Parathyroid adenoma (tissue), 2 donors: ENCODE data around the gene GDPGP1.

Experiments
- H2AFZ ChIP-seq: fragments of 300-600 bp; sonication (generic); one replicate; pipeline ENCODE4 v1.7.0; 2017; ENCODE audit warnings: antibody characterized with exemption, mild to moderate bottlenecking
- H3K27ac ChIP-seq: fragments of 300-600 bp; sonication (generic); one replicate; pipeline ENCODE4 v1.7.0; 2017
- H3K27me3 ChIP-seq: fragments of 300-600 bp; sonication (generic); one replicate; pipeline ENCODE4 v1.7.0; 2017; ENCODE audit warnings: low read length; ENCODE audit not compliant: control insufficient read depth, insufficient read depth
- H3K36me3 ChIP-seq: fragments of 300-600 bp; sonication (generic); one replicate; pipeline ENCODE4 v1.7.0; 2017; ENCODE audit warnings: low read length; ENCODE audit not compliant: control insufficient read depth, insufficient read depth
- H3K4me1 ChIP-seq: fragments of 300-600 bp; sonication (generic); one replicate; pipeline ENCODE4 v1.7.0; 2017; ENCODE audit warnings: control low read depth
- H3K4me2 ChIP-seq: fragments of 300-600 bp; sonication (generic); one replicate; pipeline ENCODE4 v1.7.0; 2017; ENCODE audit warnings: low read length
- H3K4me3 ChIP-seq: fragments of 300-600 bp; sonication (generic); one replicate; pipeline ENCODE4 v1.7.0; 2017; ENCODE audit warnings: low read depth, low read length
- H3K79me2 ChIP-seq: fragments of 300-600 bp; sonication (generic); one replicate; pipeline ENCODE4 v1.7.0; 2017; ENCODE audit warnings: control low read depth
- H3K9ac ChIP-seq: fragments of 300-600 bp; sonication (generic); one replicate; pipeline ENCODE4 v1.7.0; 2017; ENCODE audit warnings: mild to moderate bottlenecking
- H3K9me3 ChIP-seq: fragments of 300-600 bp; sonication (generic); one replicate; pipeline ENCODE4 v1.7.0; 2017; ENCODE audit warnings: low read length; ENCODE audit not compliant: control insufficient read depth
- TF ChIP-seq, protein P1 (sequence below): fragments of 300-600 bp; sonication (generic); IDR thresholded peaks from one replicate; pipeline ENCODE4 v1.7.0; 2017; ENCODE audit warnings: antibody characterized with exemption, mild to moderate bottlenecking
- donor health status: primary hyperparathyroidism.

The GDPGP1 gene

DNA sequence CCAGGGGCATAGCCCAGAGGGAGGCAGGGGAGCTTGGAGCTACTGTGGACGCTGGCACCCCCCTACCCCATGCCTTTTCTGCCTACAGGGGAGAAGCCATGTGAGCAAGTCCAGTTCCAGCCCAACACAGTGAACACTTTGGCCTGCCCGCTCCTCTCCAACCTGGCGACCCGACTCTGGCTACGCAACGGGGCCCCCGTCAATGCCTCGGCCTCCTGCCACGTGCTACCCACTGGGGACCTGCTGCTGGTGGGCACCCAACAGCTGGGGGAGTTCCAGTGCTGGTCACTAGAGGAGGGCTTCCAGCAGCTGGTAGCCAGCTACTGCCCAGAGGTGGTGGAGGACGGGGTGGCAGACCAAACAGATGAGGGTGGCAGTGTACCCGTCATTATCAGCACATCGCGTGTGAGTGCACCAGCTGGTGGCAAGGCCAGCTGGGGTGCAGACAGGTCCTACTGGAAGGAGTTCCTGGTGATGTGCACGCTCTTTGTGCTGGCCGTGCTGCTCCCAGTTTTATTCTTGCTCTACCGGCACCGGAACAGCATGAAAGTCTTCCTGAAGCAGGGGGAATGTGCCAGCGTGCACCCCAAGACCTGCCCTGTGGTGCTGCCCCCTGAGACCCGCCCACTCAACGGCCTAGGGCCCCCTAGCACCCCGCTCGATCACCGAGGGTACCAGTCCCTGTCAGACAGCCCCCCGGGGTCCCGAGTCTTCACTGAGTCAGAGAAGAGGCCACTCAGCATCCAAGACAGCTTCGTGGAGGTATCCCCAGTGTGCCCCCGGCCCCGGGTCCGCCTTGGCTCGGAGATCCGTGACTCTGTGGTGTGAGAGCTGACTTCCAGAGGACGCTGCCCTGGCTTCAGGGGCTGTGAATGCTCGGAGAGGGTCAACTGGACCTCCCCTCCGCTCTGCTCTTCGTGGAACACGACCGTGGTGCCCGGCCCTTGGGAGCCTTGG, 5.9 kb upstream of the GDPGP1 start:
- H3K36me3 ChIP-seq, result no peaks in the 10 kb centered on the region
- H3K4me2 ChIP-seq, result no peak overlapping the region
- no peak overlapping the region for H3K27ac ChIP-seq
- TF ChIP-seq, protein P1, sequence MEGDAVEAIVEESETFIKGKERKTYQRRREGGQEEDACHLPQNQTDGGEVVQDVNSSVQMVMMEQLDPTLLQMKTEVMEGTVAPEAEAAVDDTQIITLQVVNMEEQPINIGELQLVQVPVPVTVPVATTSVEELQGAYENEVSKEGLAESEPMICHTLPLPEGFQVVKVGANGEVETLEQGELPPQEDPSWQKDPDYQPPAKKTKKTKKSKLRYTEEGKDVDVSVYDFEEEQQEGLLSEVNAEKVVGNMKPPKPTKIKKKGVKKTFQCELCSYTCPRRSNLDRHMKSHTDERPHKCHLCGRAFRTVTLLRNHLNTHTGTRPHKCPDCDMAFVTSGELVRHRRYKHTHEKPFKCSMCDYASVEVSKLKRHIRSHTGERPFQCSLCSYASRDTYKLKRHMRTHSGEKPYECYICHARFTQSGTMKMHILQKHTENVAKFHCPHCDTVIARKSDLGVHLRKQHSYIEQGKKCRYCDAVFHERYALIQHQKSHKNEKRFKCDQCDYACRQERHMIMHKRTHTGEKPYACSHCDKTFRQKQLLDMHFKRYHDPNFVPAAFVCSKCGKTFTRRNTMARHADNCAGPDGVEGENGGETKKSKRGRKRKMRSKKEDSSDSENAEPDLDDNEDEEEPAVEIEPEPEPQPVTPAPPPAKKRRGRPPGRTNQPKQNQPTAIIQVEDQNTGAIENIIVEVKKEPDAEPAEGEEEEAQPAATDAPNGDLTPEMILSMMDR, result no peak
- no peak overlapping the region for H2AFZ ChIP-seq
- no peaks in the 10 kb centered on the region for H3K9me3 ChIP-seq
- peaks cover 9% of the 10 kb centered on the region for H3K4me1 ChIP-seq
- H3K79me2 ChIP-seq, result no peaks in the 10 kb centered on the region
- no peak overlapping the region for H3K9ac ChIP-seq
- H3K4me3 ChIP-seq, result no peak overlapping the region
- H3K27me3 ChIP-seq, result no peaks in the 10 kb centered on the region

DNA sequence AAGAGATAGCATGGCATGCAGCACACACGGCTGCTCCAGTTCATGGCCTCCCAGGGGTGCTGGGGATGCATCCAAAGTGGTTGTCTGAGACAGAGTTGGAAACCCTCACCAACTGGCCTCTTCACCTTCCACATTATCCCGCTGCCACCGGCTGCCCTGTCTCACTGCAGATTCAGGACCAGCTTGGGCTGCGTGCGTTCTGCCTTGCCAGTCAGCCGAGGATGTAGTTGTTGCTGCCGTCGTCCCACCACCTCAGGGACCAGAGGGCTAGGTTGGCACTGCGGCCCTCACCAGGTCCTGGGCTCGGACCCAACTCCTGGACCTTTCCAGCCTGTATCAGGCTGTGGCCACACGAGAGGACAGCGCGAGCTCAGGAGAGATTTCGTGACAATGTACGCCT, 5.0 kb upstream of the GDPGP1 start:
- H3K4me3 ChIP-seq, result no peak overlapping the region
- no peaks in the 10 kb centered on the region for H3K79me2 ChIP-seq
- no peaks in the 10 kb centered on the region for H3K9me3 ChIP-seq
- peaks cover 9% of the 10 kb centered on the region for H3K4me1 ChIP-seq
- H3K4me2 ChIP-seq, result no peak overlapping the region
- H3K36me3 ChIP-seq, result no peaks in the 10 kb centered on the region
- H3K27me3 ChIP-seq, result no peaks in the 10 kb centered on the region
- H3K9ac ChIP-seq, result no peak overlapping the region
- no peak overlapping the region for H2AFZ ChIP-seq
- no peak overlapping the region for H3K27ac ChIP-seq
- TF ChIP-seq, protein P1, result no peak

DNA sequence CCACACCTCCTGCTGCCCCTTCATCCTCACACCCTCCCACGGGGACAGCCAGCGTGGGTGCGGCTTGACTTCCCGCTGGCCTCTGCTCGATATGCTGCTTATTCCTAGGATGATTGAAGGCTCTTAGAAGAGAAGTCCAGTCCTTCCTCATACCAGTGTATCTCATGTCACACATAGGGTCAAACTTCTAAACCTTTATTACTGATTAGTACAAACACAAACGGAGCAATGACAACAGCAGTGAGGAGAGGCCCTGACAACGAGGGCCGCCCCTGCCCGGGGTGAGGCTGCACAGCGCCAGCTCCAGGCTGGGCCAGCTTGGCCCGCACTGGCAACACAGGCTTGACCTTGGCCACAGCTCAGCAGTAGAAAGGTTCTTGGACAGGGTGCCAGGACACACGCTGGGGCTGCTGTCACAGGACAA, 3.9 kb upstream of the GDPGP1 start:
- H3K4me1 ChIP-seq, result peaks cover 9% of the 10 kb centered on the region
- H3K4me2 ChIP-seq, result no peak overlapping the region
- TF ChIP-seq, protein P1, result no peak
- H3K79me2 ChIP-seq, result no peaks in the 10 kb centered on the region
- no peak overlapping the region for H3K4me3 ChIP-seq
- no peaks in the 10 kb centered on the region for H3K27me3 ChIP-seq
- H2AFZ ChIP-seq, result no peak overlapping the region
- H3K27ac ChIP-seq, result no peak overlapping the region
- H3K9ac ChIP-seq, result no peak overlapping the region
- H3K36me3 ChIP-seq, result no peaks in the 10 kb centered on the region
- no peaks in the 10 kb centered on the region for H3K9me3 ChIP-seq

DNA sequence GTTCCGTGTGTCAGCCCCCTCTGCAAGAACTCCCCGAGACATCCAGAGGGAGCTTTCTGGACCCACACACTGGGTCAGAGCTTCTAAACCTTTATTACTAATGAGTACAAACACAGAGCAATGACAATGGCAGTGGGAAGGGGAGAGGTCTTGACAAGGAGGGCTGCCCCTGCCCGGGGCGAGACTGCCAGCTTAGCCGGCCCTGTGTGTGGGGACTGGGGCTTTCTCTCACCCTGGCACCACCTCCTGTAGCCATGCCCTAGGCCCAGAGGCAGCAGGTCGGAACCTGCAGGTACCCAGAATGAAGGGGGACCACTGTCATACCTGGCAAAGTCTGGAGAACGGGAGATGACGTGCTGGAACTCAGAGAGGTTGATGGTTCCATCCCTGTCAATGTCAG, 3.4 kb upstream of the GDPGP1 start:
- no peak overlapping the region for H2AFZ ChIP-seq
- no peaks in the 10 kb centered on the region for H3K9me3 ChIP-seq
- H3K9ac ChIP-seq, result no peak overlapping the region
- H3K79me2 ChIP-seq, result no peaks in the 10 kb centered on the region
- no peak overlapping the region for H3K27ac ChIP-seq
- H3K36me3 ChIP-seq, result no peaks in the 10 kb centered on the region
- TF ChIP-seq, protein P1, result no peak
- peaks cover 9% of the 10 kb centered on the region for H3K4me1 ChIP-seq
- H3K27me3 ChIP-seq, result no peaks in the 10 kb centered on the region
- H3K4me3 ChIP-seq, result no peak overlapping the region
- no peak overlapping the region for H3K4me2 ChIP-seq
